Endothelial cell of umbilical vein (primary cell): ENCODE measurements around the gene TMEM170A. TPM values are rescaled to one million over a fixed set of nuclear protein-coding genes. Genes with fewer than 3 reads are reported as not detected.

Experiments
- BruUV-seq: library from RNA; stranded (reverse); fragments of 400-500 nt; replicated peaks from 2 replicates; lab custom pipeline; 2021; lab: Mats Ljungman, UMichigan
- CTCF ChIA-PET: fragments of 300-600, 350-600 bp; sonication (Branson Sonifier 250); formaldehyde crosslinking; loops from one replicate; lab custom pipeline; 2021; ENCODE audit warnings: antibody characterized with exemption, inconsistent platforms; lab: Charles Lee
- POLR2A ChIA-PET: fragments of 300-600, 350-600 bp; sonication (Branson Sonifier 250); formaldehyde crosslinking; loops from one replicate; lab custom pipeline; 2021; ENCODE audit warnings: antibody characterized with exemption, inconsistent platforms; lab: Charles Lee
- DNase-seq: peaks from one replicate; pipeline ENCODE4 v3.0.0-alpha.2; 2011; ENCODE audit warnings: low read depth, low spot score
- FAIRE-seq: peaks from 2 replicates; lab custom pipeline; 2011; peaks lifted over from hg19 to GRCh38; lab: Jason Lieb, UNC
- H2AFZ ChIP-seq: 2 replicates; pipeline ENCODE4 v1.6.0; 2012; ENCODE audit warnings: low read depth, low read length, control low read depth, inconsistent platforms
- H3K27ac ChIP-seq: 2 replicates; pipeline ENCODE4 v1.5.1; 2011; ENCODE audit warnings: low read depth, mild to moderate bottlenecking, control low read depth, low read length, moderate library complexity; ENCODE audit not compliant: insufficient read depth
- H3K27me3 ChIP-seq, 2 experiments: 2 replicates each; pipeline versions ENCODE4 v1.6.0 to v1.6.1; 2011; ENCODE audit warnings: low read length in 2 of 2, mixed read lengths in 1 of 2; ENCODE audit not compliant: control insufficient read depth in 2 of 2, insufficient read depth in 2 of 2
- H3K36me3 ChIP-seq, 2 experiments: 2 replicates in 1 of 2; 3 replicates in 1 of 2; pipeline ENCODE4 v1.5.1; 2011; ENCODE audit warnings: low read length in 2 of 2, mild to moderate bottlenecking in 1 of 2, moderate library complexity in 1 of 2; ENCODE audit not compliant: control insufficient read depth in 2 of 2, insufficient read depth in 2 of 2; ENCODE audit errors: extremely low read depth in 1 of 2
- H3K4me1 ChIP-seq: 3 replicates; pipeline ENCODE4 v1.5.1; 2011; ENCODE audit warnings: mild to moderate bottlenecking, low read length; ENCODE audit not compliant: control insufficient read depth, insufficient read depth; ENCODE audit errors: extremely low read depth
- H3K4me2 ChIP-seq: 2 replicates; pipeline ENCODE4 v1.6.1; 2011; ENCODE audit warnings: low read length, control low read depth, mixed read lengths; ENCODE audit not compliant: insufficient read depth
- H3K4me3 ChIP-seq, 3 experiments: fragments of 200-600 bp in 1 of 3; sonication (generic), shearing (Covaris generic) in 1 of 3; replicated peaks in 1 of 3; 2 replicates each; pipeline ENCODE4 v1.5.1; 2011 to 2016; ENCODE audit warnings: control low read depth in 3 of 3, low read length in 3 of 3, mild to moderate bottlenecking in 2 of 3, inconsistent platforms in 1 of 3, low read depth in 1 of 3, moderate library complexity in 1 of 3; ENCODE audit not compliant: insufficient read depth in 1 of 3
- H3K79me2 ChIP-seq: 2 replicates; pipeline ENCODE4 v1.6.0; 2012; ENCODE audit warnings: low read length, inconsistent platforms; ENCODE audit not compliant: control insufficient read depth, insufficient read depth
- H3K9ac ChIP-seq: replicated peaks from 2 replicates; pipeline ENCODE3; 2011; ENCODE audit warnings: low read length, control low read depth; ENCODE audit not compliant: insufficient read depth; ENCODE audit errors: extremely low read depth
- H3K9me1 ChIP-seq: replicated peaks from 3 replicates; pipeline ENCODE4 v1.6.0; 2011; ENCODE audit warnings: mild to moderate bottlenecking, low read length; ENCODE audit not compliant: control insufficient read depth, insufficient read depth; ENCODE audit errors: extremely low read depth
- H3K9me3 ChIP-seq: replicated peaks from 2 replicates; pipeline ENCODE4 v1.5.1; 2012; ENCODE audit warnings: low read length, inconsistent platforms; ENCODE audit not compliant: control insufficient read depth, insufficient read depth
- H4K20me1 ChIP-seq: replicated peaks from 2 replicates; pipeline ENCODE3; 2011; ENCODE audit warnings: mild to moderate bottlenecking, low read length; ENCODE audit not compliant: control insufficient read depth, insufficient read depth; ENCODE audit errors: extremely low read depth
- CTCF ChIP-seq, 2 donors: IDR thresholded peaks; 1 replicate in 1 of 2; 2 replicates in 1 of 2; pipeline ENCODE4 v1.5.1; 2011; ENCODE audit warnings: low read length in 2 of 2, mild to moderate bottlenecking in 2 of 2, moderate library complexity in 2 of 2, control low read depth in 1 of 2, inconsistent platforms in 1 of 2, low read depth in 1 of 2; ENCODE audit not compliant: insufficient read depth in 1 of 2; ENCODE audit errors: extremely low read depth in 1 of 2
- EZH2 ChIP-seq: IDR thresholded peaks from 2 replicates; pipeline ENCODE4 v1.6.1; 2012; ENCODE audit warnings: borderline replicate concordance, low read depth, mild to moderate bottlenecking, moderate library complexity, low read length, inconsistent platforms; ENCODE audit not compliant: severe bottlenecking
- FOS ChIP-seq: IDR thresholded peaks from 2 replicates; pipeline ENCODE4 v1.6.1; 2011; ENCODE audit warnings: mild to moderate bottlenecking, low read length, moderate library complexity, borderline replicate concordance; ENCODE audit not compliant: insufficient read depth
- GATA2 ChIP-seq: IDR thresholded peaks from 2 replicates; pipeline ENCODE4 v1.7.0; 2011; ENCODE audit warnings: low read depth, mild to moderate bottlenecking, moderate library complexity, mixed read lengths, low read length; ENCODE audit not compliant: insufficient read length, insufficient read depth
- JUN ChIP-seq: IDR thresholded peaks from 2 replicates; pipeline ENCODE4 v1.6.1; 2011; ENCODE audit warnings: borderline replicate concordance, low read depth; ENCODE audit not compliant: insufficient read length, insufficient read depth
- MAX ChIP-seq: IDR thresholded peaks from 2 replicates; pipeline ENCODE4 v1.6.1; 2011; ENCODE audit not compliant: insufficient read depth, insufficient read length
- MYC ChIP-seq: IDR thresholded peaks from one replicate; pipeline ENCODE4 v1.6.1; 2011; ENCODE audit warnings: mild to moderate bottlenecking, low read depth, low read length
- POLR2A ChIP-seq: IDR thresholded peaks from 2 replicates; pipeline ENCODE4 v1.6.1; 2012; ENCODE audit warnings: low read depth, mild to moderate bottlenecking, control low read depth, low read length
- POLR2AphosphoS5 ChIP-seq: IDR thresholded peaks from 2 replicates; pipeline ENCODE4 v1.6.1; 2012; ENCODE audit warnings: low read depth, mild to moderate bottlenecking, control low read depth, low read length, moderate library complexity; ENCODE audit not compliant: insufficient read depth
- dilution Hi-C: fragments of 300-500 bp; cut with MboI; formaldehyde crosslinking; loops from one replicate; pipeline ENCODE4 v1.15.0; 2019; ENCODE audit warnings: low sequenced_read_pairs; ENCODE audit not compliant: extremely low pct_ligation_motif_present
- intact Hi-C: fragments of 100-400 bp; cut with micrococcal nuclease; formaldehyde crosslinking; loops from one replicate; pipeline ENCODE4 v1.10.0; 2022
- polyA plus RNA-seq, 4 experiments: library from polyadenylated mRNA; depleted of rRNA in 3 of 4; stranded (reverse) in 3 of 4; unstranded in 1 of 4; fragments of >200 nt; gene quantifications; 2 replicates each; pipeline versions ENCODE4 v1.2.1 to v1.2.3, GENCODE V29; 2011 to 2012; ENCODE audit warnings: missing spikeins in 1 of 4
- total RNA-seq: library from RNA; stranded (reverse); gene quantifications from 2 replicates; pipeline ENCODE4 v1.2.3, GENCODE V29; 2021

Gene TMEM170A
- total and polyA plus RNA-seq, 2 donors (not counting 3 experiments of a cell fraction or from before 2014, with no cell fraction given): 12.9 to 22.2 TPM

DNA sequence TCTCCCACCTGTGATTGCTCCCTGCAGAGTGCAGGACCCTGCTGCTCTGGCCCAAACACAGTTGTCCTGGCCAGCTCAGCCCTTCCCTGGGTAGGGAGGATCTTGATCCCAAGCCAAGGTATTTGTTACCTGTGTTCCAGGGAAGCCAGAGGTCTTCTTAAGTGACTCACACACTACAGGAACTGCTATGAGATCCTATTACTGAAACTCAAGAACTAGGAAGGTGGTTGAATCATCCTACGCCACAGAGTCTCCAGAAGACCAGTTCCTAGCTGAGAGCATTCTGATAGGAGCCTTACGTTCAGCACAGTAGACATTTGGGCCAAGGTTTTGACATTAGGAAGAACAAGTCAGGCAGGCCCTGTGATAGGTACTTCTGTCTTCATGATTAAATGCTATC is 18.7 kb upstream of the TMEM170A start:
- FAIRE-seq (no peak), DNase-seq (no peak)
- Histone ChIP-seq H3K27me3 (no peaks in the 10 kb centered on the region), H4K20me1 (no peaks in the 10 kb centered on the region), H3K4me3 (no peak overlapping the region), H3K27ac (no peak overlapping the region), H2AFZ (no peak overlapping the region), H3K9me1 (no peaks in the 10 kb centered on the region), H3K9me3 (no peaks in the 10 kb centered on the region), H3K4me1 (no peaks in the 10 kb centered on the region), H3K9ac (no peak overlapping the region), H3K79me2 (no peaks in the 10 kb centered on the region), H3K36me3 (no peaks in the 10 kb centered on the region), H3K4me2 (no peak overlapping the region)
- ChIA-PET CTCF (interaction anchor here (1.3 to 1.5 kb wide), 2 partner anchors 11 to 281 kb away, joined by 3 to 6 read pairs; no protein-coding TSS in a partner anchor), POLR2A (no interaction called here)
- intact Hi-C loops (no loop called here), dilution Hi-C loops (no loop called here)
- no peak for TF ChIP-seq POLR2A
- TF ChIP-seq MYC: no peak
- no peak for TF ChIP-seq JUN
- TF ChIP-seq POLR2AphosphoS5: no peak
- no peak for TF ChIP-seq GATA2
- TF ChIP-seq FOS: no peak
- TF ChIP-seq EZH2: no peak
- no peak for TF ChIP-seq MAX
- no peak for TF ChIP-seq CTCF (IDR thresholded peaks at IDR 0.05; ENCODE audit: extremely low read depth in 1 of 2, insufficient read depth in 1 of 2, low read depth in 1 of 2, low read length in 2 of 2)
- BruUV-seq: no TSS peak
